ENCODE data around the gene RPS17. TPM values are rescaled to one million over a fixed set of nuclear protein-coding genes. Genes with fewer than 3 reads are reported as not detected.

Gene RPS17
- total RNA-seq: 1,000 to 10,000 TPM; 1,547 to 2,112 (median 1,667) TPM

GRCh38 chr15:82540055-82540983 is at the start of gene RPS17:
Gene RPS17 (minus strand): TSS chr15:82540457. CDS start chr15:82540428, 29 bp downstream.
- Histone ChIP-seq H3K4me1 (peaks cover 8 to 11% of the 10 kb centered on the region in 2 donors), H3K36me3 (peaks cover 0 to 37% of the 10 kb centered on the region in 2 donors), H3K27ac (peak within 1 kb of the TSS; percentile 80 to 91 (median 83)), H3K27me3 (no peaks in the 10 kb centered on the region), H3K9me3 (no peaks in the 10 kb centered on the region), H3K4me3 (peak within 1 kb of the TSS; percentile 82 to 88 (median 85))
- DNase-seq: peak; percentile 89 to 94
- intact Hi-C loops (cut with DNase I; ENCODE audit: low total_unique reads) (no loop called here), in situ Hi-C loops (cut with MboI; ENCODE audit: low sequenced_read_pairs in 4 of 4) (loop anchor here in 3 of 4 donors (25.0 kb wide), 4 partner anchors 197 to 572 kb away; partner anchors contain the start of genes FSD2 (in 2 of the 3), WHAMM (in 2 of the 3), C15orf40 (in 1 of the 3) and TM6SF1 (in 1 of the 3))
- peak; percentile 91 to 95 for ATAC-seq
- TF ChIP-seq POLR2A (IDR thresholded peaks at IDR 0.05) (peak; percentile 85 to 91), CTCF (IDR thresholded peaks at IDR 0.05 in 4 of 5, conservative IDR thresholded peaks at IDR 0.05 in 1 of 5) (peak; percentile 99 to 100 (median 99))

GRCh38 chr15:82587805-82588204 is 47.5 kb upstream of the RPS17 start:
- intact Hi-C loops (cut with DNase I; ENCODE audit: low total_unique reads) (no loop called here), in situ Hi-C loops (cut with MboI; ENCODE audit: low sequenced_read_pairs in 4 of 4) (no loop called here)

GRCh38 chr15:82585072-82585471 is 44.8 kb upstream of the RPS17 start:
- no peaks in the 10 kb centered on the region for H3K4me1 ChIP-seq
- intact Hi-C loops (cut with DNase I; ENCODE audit: low total_unique reads) (no loop called here), in situ Hi-C loops (cut with MboI; ENCODE audit: low sequenced_read_pairs in 4 of 4) (no loop called here)
- H3K27me3 ChIP-seq: peaks cover 0 to 3% (median 0%) of the 10 kb centered on the region in 3 donors
- H3K4me3 ChIP-seq: no peak overlapping the region
- H3K36me3 ChIP-seq: no peaks in the 10 kb centered on the region
- no peaks in the 10 kb centered on the region for H3K9me3 ChIP-seq
- no peak for ATAC-seq
- no peak for DNase-seq
- no peak overlapping the region for H3K27ac ChIP-seq
- TF ChIP-seq CTCF (IDR thresholded peaks at IDR 0.05 in 4 of 5, conservative IDR thresholded peaks at IDR 0.05 in 1 of 5): no peak
- no peak for TF ChIP-seq POLR2A (IDR thresholded peaks at IDR 0.05)

More at GRCh38 chr15:82587805-82588204, 47.5 kb upstream of the RPS17 start:
- Histone ChIP-seq H3K27ac (no peak overlapping the region), H3K27me3 (no peaks in the 10 kb centered on the region), H3K36me3 (no peaks in the 10 kb centered on the region), H3K4me3 (no peak overlapping the region), H3K4me1 (no peaks in the 10 kb centered on the region), H3K9me3 (no peaks in the 10 kb centered on the region)
- DNase-seq (no peak), ATAC-seq (no peak)
- TF ChIP-seq POLR2A (IDR thresholded peaks at IDR 0.05) (no peak), CTCF (IDR thresholded peaks at IDR 0.05 in 4 of 5, conservative IDR thresholded peaks at IDR 0.05 in 1 of 5) (no peak)

- no peak for TF ChIP-seq CTCF (IDR thresholded peaks at IDR 0.05 in 4 of 5, conservative IDR thresholded peaks at IDR 0.05 in 1 of 5)
- no peak for TF ChIP-seq POLR2A (IDR thresholded peaks at IDR 0.05)
- Histone ChIP-seq H3K4me3 (no peak overlapping the region), H3K9me3 (no peaks in the 10 kb centered on the region), H3K27me3 (peaks cover 0 to 3% (median 0%) of the 10 kb centered on the region in 3 donors), H3K36me3 (no peaks in the 10 kb centered on the region), H3K27ac (no peak overlapping the region), H3K4me1 (no peaks in the 10 kb centered on the region)
- DNase-seq (no peak), ATAC-seq (no peak)
- intact Hi-C loops (cut with DNase I; ENCODE audit: low total_unique reads): no loop called here
- in situ Hi-C loops (cut with MboI; ENCODE audit: low sequenced_read_pairs in 4 of 4): no loop called here
Measured at GRCh38 chr15:82580713-82581112, 40.5 kb upstream of the RPS17 start.
